ENCODE measurements around the gene GLG1.
A peak's percentile ranks its signal among the peaks of the same experiment; 100 is the strongest.

Gene GLG1

DNA sequence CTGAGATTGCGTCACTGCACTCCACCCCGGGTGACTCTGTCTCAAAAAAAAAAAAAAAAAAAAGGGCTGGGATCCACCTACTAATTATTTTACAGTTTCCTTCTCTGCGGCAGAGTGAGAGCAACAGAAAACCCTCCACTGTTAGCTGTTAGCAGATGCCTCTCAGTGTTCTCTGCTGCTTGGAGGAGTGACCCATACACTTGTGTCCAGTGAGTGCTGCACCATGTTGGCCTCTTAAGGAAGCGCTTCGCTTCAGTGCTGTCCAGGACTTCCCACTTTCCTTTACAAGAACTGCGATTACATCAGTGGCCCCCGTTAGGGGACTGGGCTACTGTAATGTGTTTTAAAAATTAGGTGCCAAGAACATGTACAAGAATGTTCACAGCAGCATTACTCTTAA, 167.2 kb downstream of the GLG1 start:
- Histone ChIP-seq H3K4me2 (ENCODE audit: insufficient read depth, low read length) (no peak overlapping the region), H3K36me3 (ENCODE audit: insufficient read depth, low read length) (no peaks in the 10 kb centered on the region), H3K27me3 (ENCODE audit: insufficient read depth, low read length, poor library complexity) (no peaks in the 10 kb centered on the region), H4K20me1 (ENCODE audit: insufficient read depth, low read length) (peaks cover 3% of the 10 kb centered on the region; the same call in 1 of the 2 replicates), H3K9ac (ENCODE audit: low read depth, low read length) (no peak overlapping the region), H3K4me1 (ENCODE audit: insufficient read depth, low read length) (peaks cover 21% of the 10 kb centered on the region), H3K27ac (ENCODE audit: low read length) (no peak overlapping the region), H3K9me3 (ENCODE audit: insufficient read depth, low read length, severe bottlenecking) (no peaks in the 10 kb centered on the region), H3K79me2 (ENCODE audit: insufficient read depth, low read length) (no peaks in the 10 kb centered on the region), H3K4me3 (ENCODE audit: low read depth in 1 of 2, low read length in 2 of 2) (no peak overlapping the region), H2AFZ (ENCODE audit: low read depth, low read length) (no peak overlapping the region)
- DNase-seq (no peak), ATAC-seq (ENCODE audit: insufficient read depth, low read depth) (no peak)
- TF ChIP-seq, protein P1, sequence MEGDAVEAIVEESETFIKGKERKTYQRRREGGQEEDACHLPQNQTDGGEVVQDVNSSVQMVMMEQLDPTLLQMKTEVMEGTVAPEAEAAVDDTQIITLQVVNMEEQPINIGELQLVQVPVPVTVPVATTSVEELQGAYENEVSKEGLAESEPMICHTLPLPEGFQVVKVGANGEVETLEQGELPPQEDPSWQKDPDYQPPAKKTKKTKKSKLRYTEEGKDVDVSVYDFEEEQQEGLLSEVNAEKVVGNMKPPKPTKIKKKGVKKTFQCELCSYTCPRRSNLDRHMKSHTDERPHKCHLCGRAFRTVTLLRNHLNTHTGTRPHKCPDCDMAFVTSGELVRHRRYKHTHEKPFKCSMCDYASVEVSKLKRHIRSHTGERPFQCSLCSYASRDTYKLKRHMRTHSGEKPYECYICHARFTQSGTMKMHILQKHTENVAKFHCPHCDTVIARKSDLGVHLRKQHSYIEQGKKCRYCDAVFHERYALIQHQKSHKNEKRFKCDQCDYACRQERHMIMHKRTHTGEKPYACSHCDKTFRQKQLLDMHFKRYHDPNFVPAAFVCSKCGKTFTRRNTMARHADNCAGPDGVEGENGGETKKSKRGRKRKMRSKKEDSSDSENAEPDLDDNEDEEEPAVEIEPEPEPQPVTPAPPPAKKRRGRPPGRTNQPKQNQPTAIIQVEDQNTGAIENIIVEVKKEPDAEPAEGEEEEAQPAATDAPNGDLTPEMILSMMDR (IDR thresholded peaks at IDR 0.05; ENCODE audit: borderline replicate concordance, extremely low read depth, low read length, poor library complexity, severe bottlenecking) = no peak
- no peak for TF ChIP-seq EZH2 (IDR thresholded peaks at IDR 0.05; ENCODE audit: borderline replicate concordance, low read depth, low read length, severe bottlenecking)

- Histone ChIP-seq H3K9ac (ENCODE audit: low read depth, low read length) (no peak overlapping the region), H3K4me3 (ENCODE audit: low read depth in 1 of 2, low read length in 2 of 2) (no peak overlapping the region), H3K27me3 (ENCODE audit: insufficient read depth, low read length, poor library complexity) (no peaks in the 10 kb centered on the region), H2AFZ (ENCODE audit: low read depth, low read length) (no peak overlapping the region), H3K27ac (ENCODE audit: low read length) (peak overlapping the region; percentile 5; the same call in 1 of the 2 replicates), H3K4me1 (ENCODE audit: insufficient read depth, low read length) (peaks cover 21% of the 10 kb centered on the region), H3K36me3 (ENCODE audit: insufficient read depth, low read length) (no peaks in the 10 kb centered on the region), H3K79me2 (ENCODE audit: insufficient read depth, low read length) (no peaks in the 10 kb centered on the region), H4K20me1 (ENCODE audit: insufficient read depth, low read length) (peaks cover 3% of the 10 kb centered on the region; the same call in 1 of the 2 replicates), H3K9me3 (ENCODE audit: insufficient read depth, low read length, severe bottlenecking) (no peaks in the 10 kb centered on the region), H3K4me2 (ENCODE audit: insufficient read depth, low read length) (peak overlapping the region; percentile 28; the same call in 1 of the 2 replicates)
- DNase-seq = peak; percentile 31
- TF ChIP-seq, protein P1 (IDR thresholded peaks at IDR 0.05; ENCODE audit: borderline replicate concordance, extremely low read depth, low read length, poor library complexity, severe bottlenecking) = no peak
- no peak for TF ChIP-seq EZH2 (IDR thresholded peaks at IDR 0.05; ENCODE audit: borderline replicate concordance, low read depth, low read length, severe bottlenecking)
- peak; percentile 90 for ATAC-seq (ENCODE audit: insufficient read depth, low read depth)
Measured at GRCh38 chr16:74438492-74438979, 168.4 kb downstream of the GLG1 start.

DNA sequence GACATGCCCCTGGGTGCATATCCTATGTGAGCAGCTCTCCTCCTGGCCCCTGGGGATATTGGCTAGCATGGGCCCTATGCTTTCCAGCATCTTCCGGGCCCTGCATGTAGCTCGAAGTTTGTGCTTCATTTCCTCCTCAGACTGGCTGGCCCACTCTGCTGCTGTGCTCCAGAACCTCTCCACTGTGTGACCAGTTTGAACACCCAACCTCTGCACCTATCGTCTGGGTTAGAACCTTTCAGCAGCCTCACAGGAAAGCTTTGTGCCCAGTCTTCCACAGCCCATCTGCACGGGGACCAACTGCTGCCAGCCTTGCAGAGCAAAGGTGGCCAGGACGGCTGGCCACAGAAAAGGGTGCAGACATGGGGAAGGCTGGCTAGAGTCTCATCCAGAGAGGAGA, 175.4 kb downstream of the GLG1 start:
- Histone ChIP-seq H3K9me3 (ENCODE audit: insufficient read depth, low read length, severe bottlenecking) (no peaks in the 10 kb centered on the region), H3K36me3 (ENCODE audit: insufficient read depth, low read length) (no peaks in the 10 kb centered on the region), H2AFZ (ENCODE audit: low read depth, low read length) (no peak overlapping the region), H3K27me3 (ENCODE audit: insufficient read depth, low read length, poor library complexity) (no peaks in the 10 kb centered on the region), H3K4me2 (ENCODE audit: insufficient read depth, low read length) (no peak overlapping the region), H3K4me3 (ENCODE audit: low read depth in 1 of 2, low read length in 2 of 2) (no peak overlapping the region), H3K79me2 (ENCODE audit: insufficient read depth, low read length) (no peaks in the 10 kb centered on the region), H3K9ac (ENCODE audit: low read depth, low read length) (no peak overlapping the region), H3K27ac (ENCODE audit: low read length) (no peak overlapping the region), H4K20me1 (ENCODE audit: insufficient read depth, low read length) (no peaks in the 10 kb centered on the region), H3K4me1 (ENCODE audit: insufficient read depth, low read length) (no peaks in the 10 kb centered on the region)
- DNase-seq (no peak), ATAC-seq (ENCODE audit: insufficient read depth, low read depth) (no peak)
- no peak for TF ChIP-seq EZH2 (IDR thresholded peaks at IDR 0.05; ENCODE audit: borderline replicate concordance, low read depth, low read length, severe bottlenecking)
- TF ChIP-seq, protein P1 (IDR thresholded peaks at IDR 0.05; ENCODE audit: borderline replicate concordance, extremely low read depth, low read length, poor library complexity, severe bottlenecking) = no peak

Data from DND-41 (cell line).